Activated naive CD8-positive, alpha-beta T cell treated with anti-CD3 and anti-CD28 coated beads for 36 hours (primary cell): ENCODE results near the gene CCNI. TPM values are rescaled to one million over a fixed set of nuclear protein-coding genes. Genes with fewer than 3 reads are reported as not detected.

Source experiments
- DNase-seq: peaks from one replicate; pipeline ENCODE4 v3.0.0; 2021
- H3K27ac Mint-ChIP-seq: one replicate; pipeline ENCODE4 v1.8.0; 2022; ENCODE audit warnings: mild to moderate bottlenecking, moderate library complexity, mixed read lengths
- H3K27me3 Mint-ChIP-seq: one replicate; pipeline ENCODE4 v1.8.0; 2022; ENCODE audit warnings: mild to moderate bottlenecking, mixed read lengths
- H3K36me3 Mint-ChIP-seq: one replicate; pipeline ENCODE4 v1.8.0; 2021; ENCODE audit warnings: mild to moderate bottlenecking, mixed read lengths
- H3K4me1 Mint-ChIP-seq: one replicate; pipeline ENCODE4 v1.8.0; 2021; ENCODE audit warnings: mixed read lengths
- H3K4me3 Mint-ChIP-seq: one replicate; pipeline ENCODE4 v1.8.0; 2022; ENCODE audit warnings: mild to moderate bottlenecking, moderate library complexity, mixed read lengths
- H3K9me3 Mint-ChIP-seq: one replicate; pipeline ENCODE4 v1.8.0; 2022; ENCODE audit warnings: mixed read lengths
- total RNA-seq, 2 experiments: library from RNA; stranded (reverse); gene quantifications; one replicate each; pipeline ENCODE4 v1.2.3, GENCODE V29; 2021

Gene CCNI
- total RNA-seq, 2 experiments from 2014 or later: 230 to 237 TPM

GRCh38 chr4:77010841-77011354, 64.9 kb downstream of the CCNI start:
- Mint-ChIP-seq H3K4me3 (no peak overlapping the region), H3K9me3 (no peaks in the 10 kb centered on the region), H3K4me1 (peaks cover 70% of the 10 kb centered on the region), H3K27ac (no peak overlapping the region), H3K27me3 (no peaks in the 10 kb centered on the region), H3K36me3 (peaks cover 52% of the 10 kb centered on the region)
- DNase-seq: no peak

GRCh38 chr4:77009511-77010115, 66.2 kb downstream of the CCNI start:
- H3K4me1 Mint-ChIP-seq: peaks cover 65% of the 10 kb centered on the region
- H3K27me3 Mint-ChIP-seq: no peaks in the 10 kb centered on the region
- H3K9me3 Mint-ChIP-seq: no peaks in the 10 kb centered on the region
- no peak overlapping the region for H3K27ac Mint-ChIP-seq
- no peak overlapping the region for H3K4me3 Mint-ChIP-seq
- DNase-seq: no peak
- peaks cover 45% of the 10 kb centered on the region for H3K36me3 Mint-ChIP-seq

- Mint-ChIP-seq H3K4me1 (peaks cover 66% of the 10 kb centered on the region), H3K9me3 (no peaks in the 10 kb centered on the region), H3K27me3 (no peaks in the 10 kb centered on the region), H3K36me3 (peaks cover 53% of the 10 kb centered on the region), H3K4me3 (peak overlapping the region; percentile 3), H3K27ac (peak overlapping the region; percentile 61)
- DNase-seq: peak; percentile 37
Measured at GRCh38 chr4:77007358-77008230, 68.2 kb downstream of the CCNI start.

GRCh38 chr4:77006753-77007353, 68.9 kb downstream of the CCNI start:
- H3K27me3 Mint-ChIP-seq: no peaks in the 10 kb centered on the region
- H3K36me3 Mint-ChIP-seq: peaks cover 57% of the 10 kb centered on the region
- no peak for DNase-seq
- H3K27ac Mint-ChIP-seq: peak overlapping the region; percentile 55
- H3K4me3 Mint-ChIP-seq: no peak overlapping the region
- H3K9me3 Mint-ChIP-seq: no peaks in the 10 kb centered on the region
- H3K4me1 Mint-ChIP-seq: peaks cover 73% of the 10 kb centered on the region

GRCh38 chr4:77003400-77003799, 72.4 kb downstream of the CCNI start:
- peaks cover 52% of the 10 kb centered on the region for H3K4me1 Mint-ChIP-seq
- peak overlapping the region; percentile 34 for H3K27ac Mint-ChIP-seq
- H3K4me3 Mint-ChIP-seq: no peak overlapping the region
- DNase-seq: no peak
- no peaks in the 10 kb centered on the region for H3K9me3 Mint-ChIP-seq
- H3K27me3 Mint-ChIP-seq: no peaks in the 10 kb centered on the region
- peaks cover 53% of the 10 kb centered on the region for H3K36me3 Mint-ChIP-seq

GRCh38 chr4:77002321-77003107, 73.3 kb downstream of the CCNI start:
- Mint-ChIP-seq H3K27me3 (no peaks in the 10 kb centered on the region), H3K9me3 (no peaks in the 10 kb centered on the region), H3K36me3 (peaks cover 54% of the 10 kb centered on the region), H3K4me3 (no peak overlapping the region), H3K27ac (no peak overlapping the region), H3K4me1 (peaks cover 43% of the 10 kb centered on the region)
- DNase-seq: no peak

GRCh38 chr4:77001907-77002306, 73.9 kb downstream of the CCNI start:
- peaks cover 60% of the 10 kb centered on the region for H3K36me3 Mint-ChIP-seq
- no peaks in the 10 kb centered on the region for H3K27me3 Mint-ChIP-seq
- no peak overlapping the region for H3K27ac Mint-ChIP-seq
- no peak for DNase-seq
- H3K4me3 Mint-ChIP-seq: no peak overlapping the region
- no peaks in the 10 kb centered on the region for H3K9me3 Mint-ChIP-seq
- peaks cover 37% of the 10 kb centered on the region for H3K4me1 Mint-ChIP-seq

- no peaks in the 10 kb centered on the region for H3K9me3 Mint-ChIP-seq
- H3K36me3 Mint-ChIP-seq: peaks cover 57% of the 10 kb centered on the region
- DNase-seq: no peak
- no peak overlapping the region for H3K27ac Mint-ChIP-seq
- no peaks in the 10 kb centered on the region for H3K27me3 Mint-ChIP-seq
- H3K4me3 Mint-ChIP-seq: no peak overlapping the region
- peaks cover 43% of the 10 kb centered on the region for H3K4me1 Mint-ChIP-seq
Measured at GRCh38 chr4:76998251-76998901, 77.4 kb downstream of the CCNI start.

- Mint-ChIP-seq H3K4me3 (no peak overlapping the region), H3K9me3 (no peaks in the 10 kb centered on the region), H3K36me3 (peaks cover 57% of the 10 kb centered on the region), H3K27me3 (no peaks in the 10 kb centered on the region), H3K27ac (no peak overlapping the region), H3K4me1 (peaks cover 43% of the 10 kb centered on the region)
- no peak for DNase-seq
Measured at GRCh38 chr4:76997532-76997931, 78.3 kb downstream of the CCNI start.

Other genes with a start within 250 kb of the CCNI start
- under 1 TPM in 1 of 2 experiments, not detected in 1; 0.12 TPM for gene SOWAHB, start 177.8 kb downstream of the CCNI start, total RNA-seq
- gene SEPTIN11, start 126.2 kb downstream of the CCNI start, total RNA-seq: 10 to 100 TPM; 66.4 to 74.1 TPM
- gene CCNG2, start 81.2 kb upstream of the CCNI start, total RNA-seq: 10 to 100 TPM; 17.4 to 18.7 TPM